K562 (cell line): Measurements from ENCODE around the gene AGFG2. TPM values are rescaled to one million over a fixed set of nuclear protein-coding genes. Genes with fewer than 3 reads are reported as not detected.

Source experiments
- ATAC-seq: fragments of 200-7000 bp; cut with Tn5 transposase; 3 replicates; pipeline ENCODE4 v1.9.1; 2020; ENCODE audit warnings: moderate library complexity
- Bru-seq: library from RNA; stranded (reverse); fragments of 400-500 nt; gene quantifications from one replicate; lab custom pipeline; 2021; lab: Mats Ljungman, UMichigan
- BruChase-seq, 2 experiments: library from RNA; stranded (reverse); fragments of 400-500 nt; gene quantifications; one replicate each; lab custom pipeline; 2021; lab: Mats Ljungman, UMichigan
- BruUV-seq: library from RNA; stranded (reverse); fragments of 400-500 nt; replicated peaks from 2 replicates; lab custom pipeline; 2021; lab: Mats Ljungman, UMichigan
- CTCF ChIA-PET: fragments of 300-600 bp; formaldehyde crosslinking; extraction: SDS; loops from one replicate; lab custom pipeline; 2021; ENCODE audit warnings: low intra/inter-chr PET ratio; lab: Yijun Ruan, JAX
- POLR2A ChIA-PET: fragments of 300-600, 350-650 bp; sonication (Branson Sonifier 250); formaldehyde crosslinking; extraction: SDS; loops from one replicate; lab custom pipeline; 2021; ENCODE audit warnings: antibody characterized with exemption, inconsistent platforms; lab: Yijun Ruan, JAX
- DNase-seq, 4 experiments: peaks; one replicate each; pipeline versions ENCODE4 v3.0.0 to v3.0.0-alpha.2; 2011 to 2018; ENCODE audit warnings: low spot score in 3 of 4, mixed read lengths in 3 of 4; ENCODE audit errors: extremely low read depth in 1 of 4
- FAIRE-seq: peaks from 2 replicates; lab custom pipeline; 2011; peaks lifted over from hg19 to GRCh38; lab: Jason Lieb, UNC
- H2AFZ ChIP-seq: 2 replicates; pipeline ENCODE4 v1.6.0; 2011; ENCODE audit warnings: low read depth, low read length, control low read depth, inconsistent platforms
- H3K27ac ChIP-seq: fragments of 200-600 bp; 3 replicates; pipeline ENCODE4 v1.8.0; 2011; ENCODE audit warnings: low read depth, mild to moderate bottlenecking, control low read depth, inconsistent platforms, low read length, moderate library complexity, mixed read lengths; ENCODE audit errors: extremely low read depth
- H3K27me3 ChIP-seq, 2 experiments: fragments of 300-600 bp in 1 of 2; 2 replicates in 1 of 2; 3 replicates in 1 of 2; pipeline versions ENCODE4 v1.6.0 to v1.8.0; 2011; ENCODE audit warnings: inconsistent platforms in 2 of 2, low read length in 2 of 2, mild to moderate bottlenecking in 1 of 2, mixed read lengths in 1 of 2, moderate library complexity in 1 of 2; ENCODE audit not compliant: control insufficient read depth in 2 of 2, insufficient read depth in 2 of 2
- H3K36me3 ChIP-seq: fragments of 300-600 bp; 3 replicates; pipeline ENCODE4 v1.8.0; 2011; ENCODE audit warnings: mild to moderate bottlenecking, low read length, inconsistent platforms; ENCODE audit not compliant: control insufficient read depth, insufficient read depth
- H3K4me1 ChIP-seq, 2 experiments: fragments of 200-600 bp in 1 of 2; replicated peaks in 1 of 2; 2 replicates in 1 of 2; 3 replicates in 1 of 2; pipeline versions ENCODE4 v1.5.1 to v1.8.0; 2011; ENCODE audit warnings: inconsistent platforms in 2 of 2, low read length in 2 of 2, mild to moderate bottlenecking in 1 of 2, mixed read lengths in 1 of 2, moderate library complexity in 1 of 2; ENCODE audit not compliant: control insufficient read depth in 2 of 2, insufficient read depth in 2 of 2
- H3K4me2 ChIP-seq: 2 replicates; pipeline ENCODE4 v1.6.1; 2011; ENCODE audit warnings: low read length, control low read depth, inconsistent platforms, mixed read lengths; ENCODE audit not compliant: insufficient read depth
- H3K4me3 ChIP-seq: fragments of 200-600 bp; sonication (generic), shearing (Covaris generic); 2 replicates; pipeline ENCODE4 v1.5.1; 2016; ENCODE audit warnings: control low read depth, inconsistent platforms
- H3K79me2 ChIP-seq: fragments of 200-600 bp; 3 replicates; pipeline ENCODE4 v1.8.0; 2011; ENCODE audit warnings: low read length, inconsistent platforms; ENCODE audit not compliant: control insufficient read depth, insufficient read depth
- H3K9ac ChIP-seq, 2 experiments: 2 replicates each; pipeline versions ENCODE4 v1.6.0 to v1.6.1; 2011; ENCODE audit warnings: low read depth in 2 of 2, low read length in 2 of 2, control low read depth in 1 of 2, inconsistent platforms in 1 of 2, mild to moderate bottlenecking in 1 of 2, mixed read lengths in 1 of 2; ENCODE audit not compliant: insufficient read depth in 1 of 2
- H3K9me1 ChIP-seq: one replicate; pipeline ENCODE4 v1.6.0; 2011; ENCODE audit warnings: inconsistent platforms, mild to moderate bottlenecking, low read length, moderate library complexity; ENCODE audit not compliant: control insufficient read depth, insufficient read depth
- H3K9me3 ChIP-seq: replicated peaks from 2 replicates; pipeline ENCODE4 v1.5.1; 2011; ENCODE audit warnings: low read depth, low read length, inconsistent platforms; ENCODE audit not compliant: control insufficient read depth, insufficient read depth
- H4K20me1 ChIP-seq: replicated peaks from 2 replicates; pipeline ENCODE4 v1.6.1; 2011; ENCODE audit warnings: low read length, inconsistent platforms, mixed read lengths; ENCODE audit not compliant: control insufficient read depth, insufficient read depth
- CBX3 ChIP-seq, 2 experiments: IDR thresholded peaks; 1 replicate in 1 of 2; 2 replicates in 1 of 2; pipeline ENCODE4 v1.6.1; 2012; ENCODE audit warnings: inconsistent platforms in 2 of 2, low read length in 2 of 2, borderline replicate concordance in 1 of 2, control low read depth in 1 of 2
- CREB1 ChIP-seq, 2 experiments: sonication (generic) in 1 of 2; formaldehyde crosslinking in 1 of 2; IDR thresholded peaks; 2 replicates each; pipeline versions ENCODE4 v1.6.1 to v1.8.0; 2012 to 2022; ENCODE audit warnings: inconsistent platforms in 1 of 2, mild to moderate bottlenecking in 1 of 2, missing genetic modification reagents in 1 of 2, moderate library complexity in 1 of 2
- E2F3 ChIP-seq: fragments of 250-450 bp; sonication (Bioruptor Pico); IDR thresholded peaks from 2 replicates; pipeline ENCODE4 v1.4.0; 2020; ENCODE audit warnings: mild to moderate bottlenecking
- MTF1 ChIP-seq: fragments of 250-450 bp; sonication (Bioruptor Pico); IDR thresholded peaks from 2 replicates; pipeline ENCODE4 v1.9.0; 2021; ENCODE audit warnings: moderate library complexity, mild to moderate bottlenecking, inconsistent platforms, borderline replicate concordance
- MYBL2 ChIP-seq, 2 experiments: fragments of 450-650 bp in 1 of 2; sonication (generic) in 1 of 2; formaldehyde crosslinking in 1 of 2; IDR thresholded peaks; 2 replicates each; pipeline versions ENCODE4 v1.6.1 to v1.8.1; 2017 to 2022; ENCODE audit warnings: borderline replicate concordance in 1 of 2, inconsistent platforms in 1 of 2, low read depth in 1 of 2, mild to moderate bottlenecking in 1 of 2, missing genetic modification reagents in 1 of 2, moderate library complexity in 1 of 2
- PHF8 ChIP-seq: fragments of 200-600 bp; sonication (generic); IDR thresholded peaks from 2 replicates; pipeline ENCODE4 v1.6.1; 2012; ENCODE audit warnings: mixed run types, mild to moderate bottlenecking, inconsistent platforms, low read length, moderate library complexity, borderline replicate concordance
- RCOR1 ChIP-seq, 2 experiments: IDR thresholded peaks; 2 replicates each; pipeline ENCODE4 v1.6.1; 2012; ENCODE audit warnings: low read depth in 2 of 2, low read length in 2 of 2, borderline replicate concordance in 1 of 2, improper control_type of control experiment in 1 of 2
- WGBS: fragments of 100-300 bp; shearing (Covaris generic); methylation state at CpG from one replicate; pipeline ENCODE4 v1.1.6; 2016; ENCODE audit warnings: low coverage, mixed read lengths; ENCODE audit not compliant: insufficient coverage; ENCODE audit errors: missing lambda C conversion rate; 5-methylcytosine and 5-hydroxymethylcytosine counted together
- in situ Hi-C: fragments of 300-500 bp; cut with MboI; formaldehyde crosslinking; loops from 4 replicates; pipeline ENCODE4 v1.15.0; 2018; ENCODE audit warnings: inconsistent platforms, mixed read lengths
- intact Hi-C: fragments of 100-400 bp; cut with micrococcal nuclease; formaldehyde crosslinking; loops from 2 replicates; pipeline ENCODE4 v1.14.2; 2022
- long read RNA-seq, 3 experiments: library from polyadenylated mRNA in 2 of 3; library from RNA in 1 of 3; unstranded in 2 of 3; stranded (forward) in 1 of 3; transcript quantifications; one replicate each; pipeline ENCODE4 v2.0.0, GENCODE V29; 2019 to 2022
- polyA minus RNA-seq, 3 experiments: library from RNA; depleted of rRNA, polyadenylated mRNA; stranded (reverse); fragments of >200 nt; gene quantifications; 2 replicates each; pipeline ENCODE4 v1.2.3, GENCODE V29; 2011
- polyA plus RNA-seq, 8 experiments: library from polyadenylated mRNA; depleted of rRNA in 4 of 8; stranded (reverse) in 5 of 8; unstranded in 3 of 8; fragments of >200 nt; fragmentation: Nextera tagmentation in 2 of 8; fragmentation: Illumina TruSeq in 1 of 8; extraction: Ambion mirVana in 2 of 8; extraction: Trizol in 1 of 8; gene quantifications; 2 replicates each; pipeline versions ENCODE4 v1.2.1 to v1.2.3, GENCODE V29; 2011 to 2014; ENCODE audit warnings: inconsistent platforms in 1 of 8, missing spikeins in 1 of 8
- total RNA-seq, 7 experiments: library from RNA; depleted of rRNA in 6 of 7; stranded (reverse); fragments of >200 nt in 6 of 7; fragmentation: Illumina TruSeq in 2 of 7; extraction: Trizol in 2 of 7; gene quantifications; 2 replicates each; pipeline versions ENCODE4 v1.2.1 to v1.2.3, GENCODE V29; 2011 to 2021; ENCODE audit warnings: low replicate concordance in 1 of 7
- TF ChIP-seq, protein P1 (sequence below): fragments of 450-650 bp; IDR thresholded peaks from 2 replicates; pipeline ENCODE4 v1.6.1; 2016
- TF ChIP-seq, protein P2 (sequence below): sonication (generic); formaldehyde crosslinking; IDR thresholded peaks from 2 replicates; pipeline ENCODE4 v1.8.0; 2022; ENCODE audit warnings: mild to moderate bottlenecking, missing genetic modification reagents

The AGFG2 gene, protein sequence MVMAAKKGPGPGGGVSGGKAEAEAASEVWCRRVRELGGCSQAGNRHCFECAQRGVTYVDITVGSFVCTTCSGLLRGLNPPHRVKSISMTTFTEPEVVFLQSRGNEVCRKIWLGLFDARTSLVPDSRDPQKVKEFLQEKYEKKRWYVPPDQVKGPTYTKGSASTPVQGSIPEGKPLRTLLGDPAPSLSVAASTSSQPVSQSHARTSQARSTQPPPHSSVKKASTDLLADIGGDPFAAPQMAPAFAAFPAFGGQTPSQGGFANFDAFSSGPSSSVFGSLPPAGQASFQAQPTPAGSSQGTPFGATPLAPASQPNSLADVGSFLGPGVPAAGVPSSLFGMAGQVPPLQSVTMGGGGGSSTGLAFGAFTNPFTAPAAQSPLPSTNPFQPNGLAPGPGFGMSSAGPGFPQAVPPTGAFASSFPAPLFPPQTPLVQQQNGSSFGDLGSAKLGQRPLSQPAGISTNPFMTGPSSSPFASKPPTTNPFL
- total RNA-seq (2011; cell fraction: chromatin; rRNA removed; ENCODE audit: low replicate concordance) = 25.6 and 42.2 TPM in 2 replicates
- total RNA-seq (2011; cell fraction: nucleolus; rRNA removed) = 22.7 and 25.7 TPM in 2 replicates
- total RNA-seq (2011; cell fraction: nucleoplasm; rRNA removed) = 28.4 and 39.7 TPM in 2 replicates
- total RNA-seq (2014; rRNA removed) (11.7 and 20.2 TPM in 2 replicates), total RNA-seq (2014; rRNA removed; fragmentation: Illumina TruSeq; extraction: Trizol) (3.6 and 4.3 TPM in 2 replicates), total RNA-seq (2015; rRNA removed; fragmentation: Illumina TruSeq; extraction: Trizol) (7.8 and 9.3 TPM in 2 replicates), total RNA-seq (2021) (23.1 and 23.4 TPM in 2 replicates), polyA plus RNA-seq (2011; rRNA removed) (4.6 and 5.2 TPM in 2 replicates), polyA plus RNA-seq (2014; fragmentation: Illumina TruSeq; extraction: Trizol) (6.5 and 9.6 TPM in 2 replicates), polyA plus RNA-seq (2014; fragmentation: Nextera tagmentation; extraction: Ambion mirVana) (under 1 TPM; 0.31 to 0.32 TPM), polyA plus RNA-seq (2014; rRNA removed) (10.0 and 16.8 TPM in 2 replicates), polyA minus RNA-seq (2011; rRNA and poly(A)+ RNA removed) (3.7 and 4.3 TPM in 2 replicates), Bru-seq, nascent RNA (percentile 63 among the genes with signal in this experiment), BruChase-seq, experiment 1, labeled RNA remaining after a 2-hour chase (percentile 62 among the genes with signal in this experiment), BruChase-seq, experiment 2, labeled RNA remaining after a 6-hour chase (percentile 58 among the genes with signal in this experiment)
- polyA plus RNA-seq (2011; cell fraction: cytosol; rRNA removed) = 3.8 and 25.5 TPM in 2 replicates
- polyA plus RNA-seq (2011; cell fraction: nucleus; rRNA removed) = 12.0 and 33.1 TPM in 2 replicates
- polyA plus RNA-seq (2012) = 9.7 and 18.9 TPM in 2 replicates
- polyA minus RNA-seq (2011; cell fraction: cytosol; rRNA and poly(A)+ RNA removed) = 3.9 and 8.0 TPM in 2 replicates
- 10.2 and 12.1 TPM in 2 replicates for polyA minus RNA-seq (2011; cell fraction: nucleus; rRNA and poly(A)+ RNA removed)
- long read RNA-seq, experiment 1, full-length matches to known transcripts = 6 of 23 reads
- long read RNA-seq, experiment 1, partial matches to known transcripts = 11 of 23 reads
- long read RNA-seq, experiment 1, other reads (novel, unspliced or antisense) = 6 of 23 reads
- long read RNA-seq, experiment 2, full-length matches to known transcripts = 4 of 15 reads
- long read RNA-seq, experiment 2, partial matches to known transcripts = 1 of 15 reads
- long read RNA-seq, experiment 2, other reads (novel, unspliced or antisense) = 10 of 15 reads
- long read RNA-seq, experiment 3, full-length matches to known transcripts = 1 of 1 reads
- long read RNA-seq, experiment 3, partial matches to known transcripts = 0 of 1 reads
- long read RNA-seq, experiment 3, other reads (novel, unspliced or antisense) = 0 of 1 reads

DNA sequence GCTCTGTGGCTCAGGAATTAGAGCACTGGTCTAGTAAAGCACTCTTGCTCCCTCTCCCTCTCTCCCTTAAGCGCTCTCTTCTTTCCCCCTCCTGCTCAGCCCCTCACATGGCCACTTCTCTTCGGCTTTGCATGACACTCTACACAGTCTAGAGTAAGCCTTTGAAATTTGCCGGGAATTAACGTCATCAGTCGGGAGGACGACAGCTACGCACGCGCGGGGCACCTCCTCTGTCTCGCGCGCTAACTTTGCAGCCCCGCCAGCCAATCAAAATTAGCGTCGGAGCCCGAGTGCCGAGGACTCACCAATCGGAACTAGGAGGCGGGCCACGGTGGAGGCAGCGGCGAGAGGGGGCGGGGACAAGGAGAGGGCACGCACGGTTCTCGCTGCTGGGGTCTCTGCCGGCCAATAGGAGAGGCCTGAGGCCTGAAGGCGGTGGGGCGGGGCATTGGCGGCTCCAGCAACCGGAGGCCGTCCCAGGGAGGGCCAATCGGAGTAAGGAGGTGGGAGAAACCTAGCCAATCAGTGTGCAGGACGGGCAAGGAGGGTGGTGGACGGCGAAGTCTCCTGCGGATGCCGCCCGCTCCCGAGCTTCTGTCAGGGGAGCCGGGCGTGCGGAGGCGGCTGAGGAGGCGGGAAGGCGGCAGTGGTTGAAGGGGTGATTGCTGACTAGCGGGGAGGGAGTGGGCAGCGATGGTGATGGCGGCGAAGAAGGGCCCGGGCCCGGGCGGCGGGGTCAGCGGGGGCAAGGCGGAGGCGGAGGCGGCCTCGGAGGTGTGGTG is at the start of gene AGFG2:
Gene AGFG2, plus strand, starts transcription at position 550 of the 782 bp plus-strand sequence. Its CDS starts 144 bp downstream, at position 694.
- in situ Hi-C loops = no loop called here
- intact Hi-C loops = loop anchor here (2.0 to 5.0 kb wide), 2 partner anchors 28 to 37 kb away; no protein-coding TSS in a partner anchor
- TF ChIP-seq CBX3 (IDR thresholded peaks at IDR 0.05; ENCODE audit: borderline replicate concordance in 1 of 2, low read length in 2 of 2) (peak in 1 of 2 experiments; percentile 84; a peak in 2 of 3 replicates), RCOR1 (IDR thresholded peaks at IDR 0.05; ENCODE audit: borderline replicate concordance in 1 of 2, low read depth in 2 of 2, low read length in 2 of 2) (peak in 1 of 2 experiments; percentile 2; a peak in 2 of 4 replicates), E2F3 (CRISPR knock-in tag) (peak; percentile 88), CREB1 (IDR thresholded peaks at IDR 0.05) (peak; percentile 89), CREB1 (CRISPR knock-in tag; IDR thresholded peaks at IDR 0.05) (peak; percentile 88), MYBL2 (IDR thresholded peaks at IDR 0.05; ENCODE audit: low read depth) (peak; percentile 80), MYBL2 (CRISPR knock-in tag; IDR thresholded peaks at IDR 0.05; ENCODE audit: borderline replicate concordance) (no peak), PHF8 (peak; percentile 65; the same call in 1 of the 2 replicates), MTF1 (CRISPR knock-in tag) (0 out of 2 replicates have a peak, but pooled peaks have one; percentile 66)
- TF ChIP-seq, protein P1, sequence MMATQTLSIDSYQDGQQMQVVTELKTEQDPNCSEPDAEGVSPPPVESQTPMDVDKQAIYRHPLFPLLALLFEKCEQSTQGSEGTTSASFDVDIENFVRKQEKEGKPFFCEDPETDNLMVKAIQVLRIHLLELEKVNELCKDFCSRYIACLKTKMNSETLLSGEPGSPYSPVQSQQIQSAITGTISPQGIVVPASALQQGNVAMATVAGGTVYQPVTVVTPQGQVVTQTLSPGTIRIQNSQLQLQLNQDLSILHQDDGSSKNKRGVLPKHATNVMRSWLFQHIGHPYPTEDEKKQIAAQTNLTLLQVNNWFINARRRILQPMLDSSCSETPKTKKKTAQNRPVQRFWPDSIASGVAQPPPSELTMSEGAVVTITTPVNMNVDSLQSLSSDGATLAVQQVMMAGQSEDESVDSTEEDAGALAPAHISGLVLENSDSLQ = peak; percentile 97
- TF ChIP-seq, protein P2, sequence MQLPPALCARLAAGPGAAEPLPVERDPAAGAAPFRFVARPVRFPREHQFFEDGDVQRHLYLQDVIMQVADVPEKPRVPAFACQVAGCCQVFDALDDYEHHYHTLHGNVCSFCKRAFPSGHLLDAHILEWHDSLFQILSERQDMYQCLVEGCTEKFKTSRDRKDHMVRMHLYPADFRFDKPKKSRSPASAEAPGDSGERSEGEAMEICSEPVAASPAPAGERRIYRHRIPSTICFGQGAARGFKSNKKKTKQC (CRISPR knock-in tag) = peak; percentile 59

More for the DNA sequence above, at the start of gene AGFG2:
- Histone ChIP-seq H3K4me3 (peak within 1 kb of the TSS; percentile 87), H3K27ac (peak within 1 kb of the TSS; percentile 84), H4K20me1 (no peaks in the 10 kb centered on the region; the same call in 1 of the 2 replicates), H3K36me3 (no peaks in the 10 kb centered on the region; the same call in 2 of the 3 replicates), H3K27me3 (no peaks in the 10 kb centered on the region), H3K4me1 (peaks cover 34 to 37% of the 10 kb centered on the region in 2 experiments), H3K9ac (peak within 1 kb of the TSS; percentile 80 to 92), H3K9me1 (no peaks in the 10 kb centered on the region), H3K79me2 (peaks cover 34% of the 10 kb centered on the region), H3K4me2 (peak within 1 kb of the TSS; percentile 93), H2AFZ (peak within 1 kb of the TSS; percentile 91), H3K9me3 (no peaks in the 10 kb centered on the region)
- peak; percentile 99 for FAIRE-seq
- ATAC-seq = peak; percentile 97
- ChIA-PET CTCF (interaction anchor here (0.7 kb wide), 1 partner anchor 56 kb away, joined by 3 read pairs; no protein-coding TSS in a partner anchor), POLR2A (interaction anchor here (0.6 to 1.7 kb wide), 12 partner anchors 9 to 124 kb away, joined by 3 to 6 read pairs (median 4); partner anchors contain the start of genes FBXO24, LRCH4, MOSPD3 and TSC22D4)
- under 1% methylated on average over 60 of the region's 60 CpGs for WGBS
- no TSS peak for BruUV-seq
- DNase-seq = peak; percentile 99 to 100 (median 100)
